ENCODE results near the gene NDUFS6. TPM values are rescaled to one million over a fixed set of nuclear protein-coding genes. Genes with fewer than 3 reads are reported as not detected.

Gene NDUFS6
- total RNA-seq, 3 donors from 2014 or later = 38.7 to 43.5 (median 39.3) TPM

GRCh38 chr5:1804001-1804690, 2.9 kb downstream of the NDUFS6 start:
- intact Hi-C loops (cut with DNase I, micrococcal nuclease) = no loop called here
- no peaks in the 10 kb centered on the region for H3K4me1 ChIP-seq (ENCODE audit: low read depth)
- DNase-seq = no peak
- no peaks in the 10 kb centered on the region for H3K9me3 ChIP-seq
- peaks cover 7% of the 10 kb centered on the region for H3K36me3 ChIP-seq (ENCODE audit: low read depth)
- no peak overlapping the region for H3K4me3 ChIP-seq
- TF ChIP-seq CTCF (IDR thresholded peaks at IDR 0.05) = no peak
- no peak for ATAC-seq

GRCh38 chr5:1805326-1805725, 4.1 kb downstream of the NDUFS6 start:
- H3K4me1 ChIP-seq (ENCODE audit: low read depth) = no peaks in the 10 kb centered on the region
- no peaks in the 10 kb centered on the region for H3K9me3 ChIP-seq
- no peak for DNase-seq
- no peak for TF ChIP-seq CTCF (IDR thresholded peaks at IDR 0.05)
- intact Hi-C loops (cut with DNase I, micrococcal nuclease) = no loop called here
- peaks cover 7% of the 10 kb centered on the region for H3K36me3 ChIP-seq (ENCODE audit: low read depth)
- no peak for ATAC-seq
- no peak overlapping the region for H3K4me3 ChIP-seq

- no peak overlapping the region for H3K4me3 ChIP-seq
- no peak for DNase-seq
- intact Hi-C loops (cut with DNase I, micrococcal nuclease) = no loop called here
- TF ChIP-seq CTCF (IDR thresholded peaks at IDR 0.05) = no peak
- peaks cover 7% of the 10 kb centered on the region for H3K36me3 ChIP-seq (ENCODE audit: low read depth)
- no peaks in the 10 kb centered on the region for H3K9me3 ChIP-seq
- H3K4me1 ChIP-seq (ENCODE audit: low read depth) = no peaks in the 10 kb centered on the region
- ATAC-seq = no peak
Measured at GRCh38 chr5:1805736-1806135, 4.5 kb downstream of the NDUFS6 start.

- ATAC-seq (no peak), DNase-seq (no peak)
- Histone ChIP-seq H3K36me3 (ENCODE audit: low read depth) (peaks cover 7% of the 10 kb centered on the region), H3K4me3 (no peak overlapping the region), H3K9me3 (no peaks in the 10 kb centered on the region), H3K4me1 (ENCODE audit: low read depth) (no peaks in the 10 kb centered on the region)
- intact Hi-C loops (cut with DNase I, micrococcal nuclease) = no loop called here
- no peak for TF ChIP-seq CTCF (IDR thresholded peaks at IDR 0.05)
Measured at GRCh38 chr5:1806199-1806598, 5.0 kb downstream of the NDUFS6 start.

GRCh38 chr5:1806974-1807373, 5.8 kb downstream of the NDUFS6 start:
- ATAC-seq = no peak
- no peak for DNase-seq
- H3K4me3 ChIP-seq = no peak overlapping the region
- no peaks in the 10 kb centered on the region for H3K4me1 ChIP-seq (ENCODE audit: low read depth)
- H3K9me3 ChIP-seq = no peaks in the 10 kb centered on the region
- intact Hi-C loops (cut with DNase I, micrococcal nuclease) = no loop called here
- H3K36me3 ChIP-seq (ENCODE audit: low read depth) = peaks cover 7% of the 10 kb centered on the region
- TF ChIP-seq CTCF (IDR thresholded peaks at IDR 0.05) = no peak
